Naive B cell (primary cell): ENCODE measurements around the gene TSHZ2. TPM values are rescaled to one million over a fixed set of nuclear protein-coding genes. Genes with fewer than 3 reads are reported as not detected.
A peak's percentile ranks its signal among the peaks of the same experiment; 100 is the strongest.
"Not testable (repeated sequence)": the region's sequence is repeated elsewhere in the genome, so short reads cannot be mapped to it uniquely, and the experiment has no call there.

Experiments
- ATAC-seq, 2 donors: fragments of 150-1000 bp; cut with Tn5 transposase; 2 replicates each; pipeline ENCODE4 v1.10.0; 2021; ENCODE audit warnings: low read depth in 2 of 2, mild to moderate bottlenecking in 2 of 2, moderate library complexity in 2 of 2
- DNase-seq: peaks from one replicate; pipeline ENCODE4 v3.0.0; 2022
- H3K27ac Mint-ChIP-seq, 6 donors: one replicate each; pipeline ENCODE4 v1.8.0; 2020 to 2022; ENCODE audit warnings: mild to moderate bottlenecking in 6 of 6, mixed read lengths in 6 of 6, moderate library complexity in 5 of 6, inconsistent platforms in 2 of 6
- H3K27me3 Mint-ChIP-seq, 3 donors: one replicate each; pipeline ENCODE4 v1.8.0; 2021 to 2022; ENCODE audit warnings: mixed read lengths in 3 of 3, mild to moderate bottlenecking in 1 of 3
- H3K36me3 Mint-ChIP-seq, 2 donors: one replicate each; pipeline ENCODE4 v1.8.0; 2020 to 2022; ENCODE audit warnings: mixed read lengths in 2 of 2, inconsistent platforms in 1 of 2, mild to moderate bottlenecking in 1 of 2
- H3K4me1 Mint-ChIP-seq, 3 donors: one replicate each; pipeline ENCODE4 v1.8.0; 2020 to 2022; ENCODE audit warnings: mixed read lengths in 3 of 3, inconsistent platforms in 1 of 3, mild to moderate bottlenecking in 1 of 3, moderate library complexity in 1 of 3
- H3K4me3 Mint-ChIP-seq, 8 donors: one replicate each; pipeline ENCODE4 v1.8.0; 2020 to 2022; ENCODE audit warnings: mild to moderate bottlenecking in 8 of 8, mixed read lengths in 8 of 8, moderate library complexity in 8 of 8, inconsistent platforms in 2 of 8
- H3K9me3 Mint-ChIP-seq, 7 donors: one replicate each; pipeline ENCODE4 v1.8.0; 2020 to 2022; ENCODE audit warnings: mixed read lengths in 7 of 7, mild to moderate bottlenecking in 5 of 7, inconsistent platforms in 2 of 7, moderate library complexity in 1 of 7
- polyA plus RNA-seq, 6 donors: library from polyadenylated mRNA; unstranded; fragments of 300-500 nt; fragmentation: Illumina TruSeq; gene quantifications; one replicate each; pipeline ENCODE4 v1.2.3, GENCODE V29; 2021; ENCODE audit warnings: low read depth in 6 of 6

Gene TSHZ2
- polyA plus RNA-seq, 6 donors from 2014 or later, result 0.04 to 0.32 (median 0.13) TPM; not detected in 2

DNA sequence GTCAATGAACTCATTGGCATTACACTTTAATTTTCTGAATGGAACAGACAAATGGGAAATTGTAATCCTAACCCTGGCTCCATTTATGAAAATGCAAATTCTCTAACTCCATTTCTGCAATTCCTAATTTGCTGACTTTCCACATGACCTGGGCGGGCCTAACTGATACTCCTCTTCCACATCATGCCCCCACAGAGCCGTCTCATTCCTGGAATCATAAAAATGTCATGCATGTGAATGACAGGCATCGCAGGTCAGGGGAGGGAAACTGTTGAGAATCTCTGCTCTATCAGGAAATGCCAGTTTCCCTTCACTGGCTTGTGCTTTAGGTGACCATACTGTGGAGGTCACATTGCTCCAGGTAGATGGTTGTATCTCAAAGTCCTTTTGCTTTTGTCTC is 456.4 kb downstream of the TSHZ2 start:
- peaks cover 2 to 8% (median 4%) of the 10 kb centered on the region in 7 donors for H3K9me3 Mint-ChIP-seq
- no peak overlapping the region for H3K4me3 Mint-ChIP-seq
- ATAC-seq (no peak), DNase-seq (no peak)
- H3K27ac Mint-ChIP-seq, result no peak overlapping the region
- H3K4me1 Mint-ChIP-seq, result no peaks in the 10 kb centered on the region
- peaks cover 23 to 50% (median 45%) of the 10 kb centered on the region in 3 donors for H3K27me3 Mint-ChIP-seq
- peaks cover 0 to 7% of the 10 kb centered on the region in 2 donors for H3K36me3 Mint-ChIP-seq

DNA sequence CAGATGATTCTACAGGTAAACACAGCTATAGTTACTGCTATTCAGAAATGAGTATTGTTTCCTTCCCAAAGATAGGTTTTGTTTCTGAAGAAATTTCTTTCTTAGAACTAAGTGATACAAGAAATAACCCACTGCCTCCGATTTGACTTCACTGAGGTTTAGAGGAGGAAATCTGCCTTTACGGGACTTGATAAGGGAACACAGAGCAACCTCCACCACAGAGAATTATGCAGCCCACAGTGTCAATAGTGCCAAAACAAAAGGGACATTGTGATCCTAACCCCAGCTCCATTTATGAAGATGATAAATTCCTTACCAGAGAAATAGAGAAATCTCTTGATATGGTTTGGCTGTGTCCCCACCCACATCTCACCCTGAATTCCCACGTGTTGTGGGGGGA is 456.8 kb downstream of the TSHZ2 start:
- peaks cover 0 to 7% of the 10 kb centered on the region in 2 donors for H3K36me3 Mint-ChIP-seq
- H3K4me3 Mint-ChIP-seq, result no peak overlapping the region
- no peak overlapping the region for H3K27ac Mint-ChIP-seq
- ATAC-seq (no peak), DNase-seq (no peak)
- peaks cover 23 to 46% (median 44%) of the 10 kb centered on the region in 3 donors for H3K27me3 Mint-ChIP-seq
- H3K4me1 Mint-ChIP-seq, result no peaks in the 10 kb centered on the region
- H3K9me3 Mint-ChIP-seq, result peaks cover 2 to 8% (median 4%) of the 10 kb centered on the region in 7 donors

DNA sequence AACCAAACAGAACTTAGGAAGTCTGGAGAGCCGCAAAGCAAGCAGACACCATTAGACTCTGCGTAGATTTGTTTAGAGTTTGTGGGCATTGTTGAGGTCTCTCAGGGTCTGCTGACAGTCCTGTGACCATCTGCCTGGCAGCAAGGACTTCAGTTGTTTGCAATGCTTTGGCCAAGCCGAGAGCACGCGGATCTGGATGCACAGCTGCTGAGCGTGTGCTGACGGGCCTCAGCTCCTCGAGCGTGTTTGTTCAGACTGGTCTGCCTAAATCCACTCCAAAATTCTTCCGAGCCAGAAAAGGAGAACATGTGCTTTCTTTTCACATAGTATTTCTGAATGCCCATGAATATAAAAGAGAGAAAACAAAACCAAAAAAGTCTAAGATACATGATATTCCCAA is 462.5 kb downstream of the TSHZ2 start:
- Mint-ChIP-seq H3K4me3 (no peak overlapping the region), H3K4me1 (no peaks in the 10 kb centered on the region), H3K36me3 (no peaks in the 10 kb centered on the region), H3K9me3 (peaks cover 0 to 5% (median 2%) of the 10 kb centered on the region in 7 donors), H3K27ac (no peak overlapping the region), H3K27me3 (peaks cover 10 to 20% (median 15%) of the 10 kb centered on the region in 3 donors)
- no peak for ATAC-seq
- DNase-seq, result no peak

DNA sequence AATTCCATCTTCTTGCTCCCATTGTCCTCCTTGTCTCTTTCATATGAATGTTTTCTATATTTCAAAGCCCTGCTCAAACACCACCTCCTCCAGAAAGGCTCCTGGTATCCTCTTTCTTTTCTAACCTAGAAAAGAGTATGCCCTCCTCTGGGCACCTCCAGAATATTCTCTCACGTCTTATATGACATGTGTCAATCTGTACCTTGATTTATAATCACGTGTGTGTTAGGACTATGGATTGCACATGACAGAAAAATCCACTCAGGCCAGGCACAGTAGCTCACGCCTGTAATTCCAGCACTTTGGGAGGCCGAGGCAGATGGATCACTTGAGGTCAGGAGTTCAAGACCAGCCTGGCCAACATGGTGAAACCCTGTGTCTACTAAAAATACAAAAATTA is 464.8 kb downstream of the TSHZ2 start:
- not testable (repeated sequence) for H3K4me3 Mint-ChIP-seq, ATAC-seq, H3K36me3 Mint-ChIP-seq, DNase-seq, H3K4me1 Mint-ChIP-seq, H3K9me3 Mint-ChIP-seq, H3K27ac Mint-ChIP-seq
- H3K27me3 Mint-ChIP-seq, result peaks cover 12 to 24% (median 13%) of the 10 kb centered on the region in 3 donors

DNA sequence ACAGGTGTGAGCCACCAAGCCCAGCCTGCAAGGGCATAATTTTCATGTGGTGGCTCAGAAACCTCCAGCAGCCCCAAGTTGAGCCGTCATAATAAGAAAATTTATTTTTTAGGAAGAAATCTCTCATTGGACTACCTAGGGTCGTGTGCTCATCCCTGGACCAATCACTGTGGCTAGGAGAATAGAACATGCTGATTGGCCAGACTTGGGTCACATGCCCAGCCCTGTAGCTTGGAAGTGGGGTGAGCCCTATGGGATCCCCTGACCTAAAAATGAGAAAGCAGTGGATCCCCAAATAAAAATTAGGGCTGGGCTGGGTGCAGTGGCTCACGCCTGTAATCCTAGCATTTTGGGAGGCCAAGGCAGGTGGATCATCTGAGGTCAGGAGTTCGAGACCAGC is 466.2 kb downstream of the TSHZ2 start:
- Mint-ChIP-seq H3K4me1 (no peaks in the 10 kb centered on the region), H3K9me3 (peaks cover 0 to 8% (median 2%) of the 10 kb centered on the region in 7 donors), H3K36me3 (peaks cover 0 to under 1% of the 10 kb centered on the region in 2 donors), H3K27ac (peak overlapping the region in 1 of 6 donors; percentile 15), H3K4me3 (no peak overlapping the region), H3K27me3 (peaks cover 17 to 27% (median 21%) of the 10 kb centered on the region in 3 donors)
- DNase-seq (no peak), ATAC-seq (no peak)

DNA sequence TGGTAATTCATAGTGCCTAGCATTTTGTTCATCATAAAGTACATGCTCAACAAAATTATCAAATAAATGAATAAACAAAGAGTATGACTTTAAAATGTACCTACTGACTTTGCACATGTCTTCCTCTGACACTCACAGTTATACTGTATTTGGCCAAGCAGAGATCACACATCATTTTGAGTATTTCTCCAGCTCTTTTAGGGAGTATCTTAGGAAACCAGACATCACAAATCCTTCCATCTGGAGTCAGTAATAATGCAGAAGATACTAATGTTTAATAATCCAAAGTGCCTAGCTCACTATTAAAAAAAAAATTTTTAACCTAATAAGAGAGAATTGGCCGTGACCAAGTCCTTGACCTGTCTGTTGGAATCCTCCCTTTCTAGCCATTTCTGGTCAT is 466.9 kb downstream of the TSHZ2 start:
- peaks cover 0 to 4% of the 10 kb centered on the region in 2 donors for H3K36me3 Mint-ChIP-seq
- no peak overlapping the region for H3K4me3 Mint-ChIP-seq
- DNase-seq (no peak), ATAC-seq (no peak)
- no peaks in the 10 kb centered on the region for H3K4me1 Mint-ChIP-seq
- H3K27me3 Mint-ChIP-seq, result peaks cover 17 to 30% (median 20%) of the 10 kb centered on the region in 3 donors
- peaks cover 0 to 8% (median 2%) of the 10 kb centered on the region in 7 donors for H3K9me3 Mint-ChIP-seq
- H3K27ac Mint-ChIP-seq, result no peak overlapping the region

DNA sequence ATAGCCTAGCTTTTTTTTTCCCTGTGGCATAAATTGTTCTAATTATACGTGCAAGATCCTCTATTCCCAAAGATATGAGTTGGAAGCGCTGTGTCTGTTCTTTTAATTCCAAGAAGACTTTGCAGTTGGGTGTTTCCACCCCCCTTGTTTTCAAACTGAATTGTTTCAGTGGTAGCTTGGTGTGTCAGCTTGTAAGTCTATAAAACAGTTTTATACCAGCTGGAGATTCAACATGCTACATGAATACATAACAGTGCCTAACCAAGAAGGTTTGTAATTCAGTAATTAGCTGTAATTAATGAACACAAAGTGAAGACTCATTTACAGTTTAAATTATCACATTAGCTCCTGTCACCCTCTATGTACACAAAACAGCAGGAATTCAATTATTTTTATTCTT is 467.5 kb downstream of the TSHZ2 start:
- no peak overlapping the region for H3K4me3 Mint-ChIP-seq
- no peak for ATAC-seq
- no peak for DNase-seq
- H3K27me3 Mint-ChIP-seq, result peaks cover 17 to 35% (median 17%) of the 10 kb centered on the region in 3 donors
- peak overlapping the region in 1 of 6 donors; percentile 24 for H3K27ac Mint-ChIP-seq
- H3K36me3 Mint-ChIP-seq, result peaks cover 0 to 4% of the 10 kb centered on the region in 2 donors
- no peaks in the 10 kb centered on the region for H3K4me1 Mint-ChIP-seq
- peaks cover 0 to 8% (median 2%) of the 10 kb centered on the region in 7 donors for H3K9me3 Mint-ChIP-seq

DNA sequence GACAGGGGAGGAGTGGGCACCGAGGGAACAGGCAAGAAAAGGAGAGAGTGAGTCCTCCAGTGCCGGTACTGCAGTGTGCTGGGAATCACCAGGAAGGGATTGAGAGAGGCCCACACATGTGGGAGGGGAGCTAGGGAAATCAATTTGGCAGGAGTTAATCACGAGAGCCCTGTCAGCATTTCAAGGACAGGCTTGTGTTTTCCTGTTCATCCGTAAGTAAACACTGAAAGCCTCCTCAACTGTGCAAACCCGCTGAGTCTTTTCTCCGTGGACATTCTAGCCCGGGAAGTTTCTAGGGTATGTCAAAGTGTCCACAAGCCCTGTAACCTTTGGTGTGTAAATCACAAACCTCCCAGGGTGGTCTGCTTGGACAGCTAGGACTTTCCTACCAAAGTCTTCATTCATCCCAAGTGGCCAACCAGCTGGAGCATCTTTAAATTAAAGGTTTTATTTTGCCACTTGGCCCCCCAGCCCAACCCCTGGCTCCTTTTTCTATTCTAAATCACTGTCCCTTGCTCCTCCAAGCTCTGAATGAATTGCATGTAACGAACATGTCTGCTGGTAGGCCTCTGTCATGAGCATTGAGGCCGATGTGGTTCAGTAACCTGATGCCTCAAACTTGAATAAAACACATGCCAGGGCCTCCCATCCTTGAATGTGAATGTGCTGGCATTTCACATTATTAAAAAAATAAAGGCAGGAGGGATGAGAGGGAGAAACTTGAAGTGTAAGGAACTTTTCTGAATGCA is 472.4 kb downstream of the TSHZ2 start:
- DNase-seq, result no peak

DNA sequence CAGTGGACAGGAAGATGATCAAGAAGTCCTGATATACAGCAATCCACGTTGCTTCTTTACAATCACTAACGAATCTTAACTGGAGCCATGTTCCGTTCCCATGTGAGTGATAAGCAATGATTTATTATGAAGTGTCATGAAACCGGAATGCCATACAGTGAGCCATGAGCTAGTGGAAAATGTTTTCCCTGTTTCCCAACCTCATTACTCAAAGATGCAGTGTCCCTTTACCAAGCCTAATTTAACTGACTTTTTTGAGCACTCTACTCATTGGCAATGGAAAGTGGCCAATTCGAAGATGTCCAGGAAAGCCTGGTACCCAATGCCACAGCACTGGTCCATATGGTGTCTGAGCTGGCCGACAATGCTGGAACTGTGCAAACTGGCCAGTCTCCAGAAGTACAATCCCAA is 473.2 kb downstream of the TSHZ2 start:
- no peak for DNase-seq

More for the DNA sequence above, 472.4 kb downstream of the TSHZ2 start:
- Mint-ChIP-seq H3K27ac (no peak overlapping the region), H3K4me1 (no peaks in the 10 kb centered on the region), H3K27me3 (peaks cover 6 to 27% (median 10%) of the 10 kb centered on the region in 3 donors), H3K4me3 (no peak overlapping the region), H3K36me3 (peaks cover 4 to 11% of the 10 kb centered on the region in 2 donors), H3K9me3 (peaks cover 5 to 33% (median 24%) of the 10 kb centered on the region in 7 donors)
- no peak for ATAC-seq

DNA sequence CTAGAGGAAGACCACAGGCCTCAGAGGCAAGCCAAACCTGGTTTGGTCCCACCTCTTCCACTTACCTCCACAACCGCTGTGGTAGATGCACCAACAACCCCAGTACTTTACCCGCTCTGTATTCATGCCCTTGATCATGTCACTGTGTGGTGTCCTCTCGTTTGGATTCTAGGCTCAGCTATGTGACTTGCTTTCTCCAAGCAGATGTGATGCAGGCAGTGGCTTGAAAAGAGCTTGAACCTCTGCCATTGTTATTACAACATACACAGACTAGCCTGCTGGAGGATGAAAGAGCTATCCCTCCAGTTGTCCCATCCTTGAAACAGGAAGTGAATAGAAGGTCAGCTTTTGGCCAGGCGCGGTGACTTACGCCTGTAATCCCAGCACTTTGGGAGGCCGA is 473.8 kb downstream of the TSHZ2 start:
- DNase-seq (no peak), ATAC-seq (no peak)
- H3K9me3 Mint-ChIP-seq, result peaks cover 12 to 46% (median 32%) of the 10 kb centered on the region in 7 donors
- H3K4me1 Mint-ChIP-seq, result no peaks in the 10 kb centered on the region
- H3K36me3 Mint-ChIP-seq, result peaks cover 4 to 18% of the 10 kb centered on the region in 2 donors
- H3K27ac Mint-ChIP-seq, result no peak overlapping the region
- H3K27me3 Mint-ChIP-seq, result peaks cover 0 to 27% (median 6%) of the 10 kb centered on the region in 3 donors
- no peak overlapping the region for H3K4me3 Mint-ChIP-seq

More for the DNA sequence above, 473.2 kb downstream of the TSHZ2 start:
- Mint-ChIP-seq H3K9me3 (peaks cover 12 to 41% (median 30%) of the 10 kb centered on the region in 7 donors), H3K27me3 (peaks cover 2 to 27% (median 10%) of the 10 kb centered on the region in 3 donors), H3K4me1 (no peaks in the 10 kb centered on the region), H3K36me3 (peaks cover 4 to 17% of the 10 kb centered on the region in 2 donors), H3K27ac (no peak overlapping the region), H3K4me3 (no peak overlapping the region)
- ATAC-seq, result no peak

DNA sequence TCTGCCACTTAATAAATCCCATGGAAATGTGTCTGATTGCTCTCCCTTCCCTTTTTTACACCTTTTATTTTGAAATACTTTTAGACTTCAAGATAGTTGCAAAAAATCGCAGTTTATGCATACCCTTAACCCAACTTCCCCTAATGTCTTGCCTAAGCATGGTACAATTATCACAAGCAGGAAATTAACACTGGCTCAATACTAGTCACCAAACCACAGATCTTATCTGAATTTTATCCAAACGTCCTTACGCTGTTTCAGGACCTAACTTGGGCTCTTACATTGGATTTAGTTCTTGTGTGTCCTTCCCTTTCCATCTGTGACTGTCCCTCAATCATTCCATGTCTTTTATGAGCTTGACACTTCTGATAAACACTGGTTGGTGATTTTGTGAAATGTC is 475.2 kb downstream of the TSHZ2 start:
- Mint-ChIP-seq H3K4me3 (no peak overlapping the region), H3K36me3 (peaks cover 4 to 27% of the 10 kb centered on the region in 2 donors), H3K9me3 (peaks cover 12 to 54% (median 34%) of the 10 kb centered on the region in 7 donors), H3K27ac (no peak overlapping the region), H3K4me1 (no peaks in the 10 kb centered on the region), H3K27me3 (peaks cover 0 to 29% (median 6%) of the 10 kb centered on the region in 3 donors)
- no peak for DNase-seq
- no peak for ATAC-seq

DNA sequence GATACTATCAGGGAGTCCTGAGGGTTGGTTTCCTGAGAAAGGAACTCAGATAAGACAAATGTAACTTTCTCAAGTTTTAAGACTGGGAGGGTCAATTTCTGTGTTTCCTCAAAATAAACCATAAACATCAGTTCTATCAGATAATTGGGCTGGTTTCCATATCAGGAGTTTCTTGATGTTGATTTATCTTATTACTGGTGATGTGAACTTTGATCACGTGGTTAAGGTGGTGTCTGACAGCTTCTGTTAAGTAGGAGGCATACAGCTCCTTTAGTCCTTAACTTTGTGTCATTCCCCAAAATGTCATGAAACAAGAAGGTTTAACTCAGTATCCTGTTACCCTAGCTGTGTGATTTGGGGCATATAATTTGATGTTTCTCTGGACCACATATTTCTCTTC is 476.3 kb downstream of the TSHZ2 start:
- Mint-ChIP-seq H3K9me3 (peaks cover 12 to 54% (median 34%) of the 10 kb centered on the region in 7 donors), H3K36me3 (peaks cover 3 to 27% of the 10 kb centered on the region in 2 donors), H3K27ac (peak overlapping the region in 1 of 6 donors; percentile 15), H3K27me3 (peaks cover 0 to 19% (median 0%) of the 10 kb centered on the region in 3 donors), H3K4me1 (no peaks in the 10 kb centered on the region), H3K4me3 (no peak overlapping the region)
- ATAC-seq, result no peak
- no peak for DNase-seq

DNA sequence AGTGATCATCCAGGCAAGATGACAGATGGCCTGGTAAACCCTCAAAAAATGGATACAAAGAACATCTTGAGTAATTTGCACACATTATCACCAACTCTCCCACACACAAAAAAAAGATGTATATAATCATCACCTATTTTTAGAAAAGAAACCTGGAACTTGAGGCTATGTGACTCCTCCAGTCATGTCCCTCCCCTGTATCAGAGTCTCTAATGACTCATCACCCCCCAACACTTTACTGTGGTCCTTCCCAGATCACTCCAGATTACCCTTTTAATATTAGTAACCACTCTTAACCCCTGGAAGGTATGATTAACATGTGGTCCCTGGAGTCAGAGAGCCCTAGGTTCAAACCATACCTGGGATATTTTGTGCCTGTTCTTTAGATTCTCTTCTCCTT is 476.7 kb downstream of the TSHZ2 start:
- no peak for DNase-seq
- Mint-ChIP-seq H3K4me3 (no peak overlapping the region), H3K4me1 (no peaks in the 10 kb centered on the region), H3K27me3 (peaks cover 0 to 17% (median 0%) of the 10 kb centered on the region in 3 donors), H3K36me3 (peaks cover 0 to 27% of the 10 kb centered on the region in 2 donors), H3K9me3 (peaks cover 12 to 51% (median 35%) of the 10 kb centered on the region in 7 donors), H3K27ac (no peak overlapping the region)
- ATAC-seq, result no peak

DNA sequence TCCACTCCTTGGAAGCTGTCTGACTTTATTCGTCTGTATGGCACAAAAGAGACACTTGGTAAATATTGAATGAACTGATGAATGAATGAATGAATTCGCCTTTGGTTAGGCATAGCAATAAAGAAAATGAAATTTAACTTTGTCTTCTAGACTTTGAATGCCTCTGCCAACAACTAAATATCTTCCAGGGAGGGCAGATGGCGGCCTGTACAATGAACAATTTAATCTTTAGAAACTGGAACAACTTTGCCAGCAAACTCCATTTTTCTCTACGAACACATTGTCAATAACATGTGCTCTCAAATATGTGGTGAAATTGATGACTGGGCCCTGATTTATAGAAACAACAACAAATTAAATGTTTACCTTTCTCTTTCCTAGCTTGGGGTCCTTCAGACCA is 480.9 kb downstream of the TSHZ2 start:
- peaks cover 0 to 7% (median 7%) of the 10 kb centered on the region in 3 donors for H3K4me1 Mint-ChIP-seq
- H3K4me3 Mint-ChIP-seq, result no peak overlapping the region
- no peak for ATAC-seq
- H3K36me3 Mint-ChIP-seq, result peaks cover 0 to 29% of the 10 kb centered on the region in 2 donors
- DNase-seq, result no peak
- peaks cover 0 to 11% (median 0%) of the 10 kb centered on the region in 3 donors for H3K27me3 Mint-ChIP-seq
- H3K27ac Mint-ChIP-seq, result no peak overlapping the region
- H3K9me3 Mint-ChIP-seq, result peaks cover 16 to 46% (median 40%) of the 10 kb centered on the region in 7 donors
